ENCODE results near the gene SIAH2.

Gene SIAH2

DNA sequence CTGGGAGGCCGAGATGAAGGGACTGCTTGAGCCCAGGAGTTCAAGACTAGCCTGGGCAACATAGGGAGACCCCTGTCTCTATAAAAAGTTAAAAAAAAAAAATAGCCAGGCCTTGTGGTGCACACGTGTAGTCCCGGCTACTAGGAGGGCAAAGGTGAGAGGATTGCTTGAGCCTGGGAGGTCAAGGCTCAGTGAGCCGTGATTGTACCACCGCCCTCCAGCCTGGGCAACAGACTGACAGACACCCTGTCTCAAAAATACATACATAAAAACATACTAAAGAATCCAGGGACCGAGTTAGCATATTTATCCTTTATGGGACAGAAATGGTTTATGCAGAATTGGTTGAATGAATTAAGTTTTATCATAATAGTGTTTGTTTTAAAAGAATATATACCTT, 13.7 kb downstream of the SIAH2 start:
- no peak for DNase-seq (ENCODE audit: extremely low read depth in 1 of 2, low read depth in 1 of 2)

DNA sequence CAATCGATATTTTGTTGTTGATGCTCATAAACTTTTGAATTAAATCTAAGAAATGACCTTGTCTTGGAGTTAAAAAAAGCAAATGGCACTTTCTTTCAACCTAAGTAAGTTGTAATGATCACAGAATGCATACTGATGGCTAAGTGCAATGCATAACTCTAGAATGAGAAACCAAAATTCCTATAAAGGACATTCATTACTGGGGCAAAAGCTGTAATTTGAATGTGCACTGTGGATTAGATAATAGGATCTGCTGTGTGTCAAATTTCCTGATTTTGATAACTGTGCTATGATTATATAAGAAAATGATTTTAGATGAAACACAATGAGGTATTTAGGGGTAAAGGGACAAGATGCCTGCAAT, 14.3 kb downstream of the SIAH2 start:
- DNase-seq (ENCODE audit: extremely low read depth in 1 of 2, low read depth in 1 of 2) = no peak

DNA sequence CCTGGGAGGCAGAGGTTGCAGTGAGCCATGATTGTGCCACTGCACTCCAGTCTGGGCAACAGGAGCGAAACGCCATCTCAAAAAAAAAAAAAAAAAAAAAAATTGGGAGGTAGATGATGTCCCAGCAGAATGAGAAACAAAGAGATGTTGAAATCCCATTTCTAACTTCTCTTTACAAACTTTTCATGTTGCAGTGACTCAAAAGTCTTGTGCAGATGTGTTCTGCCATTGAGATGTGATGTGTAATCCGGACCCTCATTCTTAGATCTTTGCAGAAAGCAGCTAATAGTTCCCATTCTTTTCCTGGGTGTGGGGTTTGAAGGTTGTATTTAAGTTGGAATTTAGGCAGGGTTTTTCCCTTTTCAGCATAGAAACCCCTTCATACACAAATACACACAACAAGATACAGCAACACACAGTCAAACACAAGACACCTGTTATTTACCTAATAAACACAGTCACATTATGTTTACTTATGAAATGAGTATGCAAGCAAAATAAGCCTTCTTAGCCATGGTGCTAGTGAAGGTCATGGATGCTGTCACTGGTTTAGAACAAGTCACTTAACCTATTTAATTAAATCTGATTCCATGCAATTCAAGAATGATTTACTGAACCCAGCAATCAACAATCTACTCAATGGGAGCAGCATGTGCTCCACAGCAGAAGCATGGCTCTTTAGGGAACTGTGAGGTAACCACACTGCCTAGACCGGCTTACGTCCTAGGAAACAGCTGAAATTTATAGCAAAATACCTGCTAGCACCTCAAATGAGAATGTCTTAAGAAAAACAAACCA, 14.9 kb downstream of the SIAH2 start:
- no peak for DNase-seq (ENCODE audit: extremely low read depth in 1 of 2, low read depth in 1 of 2)

DNA sequence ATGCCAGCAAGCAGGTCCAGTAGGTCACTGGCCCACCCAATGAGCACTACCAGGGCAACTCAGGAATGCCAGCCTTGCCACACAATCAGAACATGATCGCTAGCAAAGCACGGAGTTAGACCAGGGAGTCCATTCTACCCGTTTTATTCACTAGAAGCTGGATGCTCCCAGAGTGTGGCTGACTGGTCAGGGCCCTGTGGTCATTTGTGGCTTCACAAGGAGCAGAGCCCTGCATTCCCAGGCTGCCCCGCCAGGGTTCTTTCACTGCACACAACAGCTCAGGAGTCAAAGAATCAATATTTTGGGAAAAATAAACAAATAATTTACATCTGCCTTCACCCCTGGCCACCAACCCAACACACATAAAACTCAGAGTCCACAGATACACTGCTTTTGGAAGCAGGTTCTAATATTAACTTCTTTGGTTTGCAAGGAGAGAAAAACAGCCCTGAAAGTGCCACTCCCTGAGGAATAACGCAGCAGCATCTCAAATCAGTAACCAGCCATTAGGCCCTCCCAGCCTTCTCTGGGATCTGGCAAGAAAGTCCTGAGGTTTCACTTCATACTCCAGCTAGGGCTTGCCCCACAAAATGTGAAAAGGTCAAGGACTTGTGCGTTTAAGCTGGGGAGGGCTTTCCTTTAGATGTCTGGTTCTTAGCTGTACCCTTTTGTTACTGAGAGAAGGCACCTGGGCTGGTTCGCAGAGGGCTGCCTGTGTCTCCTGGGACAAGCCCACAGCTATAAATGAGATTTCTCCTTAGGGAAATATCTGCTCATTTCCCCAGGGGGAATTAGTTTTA, 16.0 kb downstream of the SIAH2 start:
- no peak for DNase-seq (ENCODE audit: extremely low read depth in 1 of 2, low read depth in 1 of 2)

DNA sequence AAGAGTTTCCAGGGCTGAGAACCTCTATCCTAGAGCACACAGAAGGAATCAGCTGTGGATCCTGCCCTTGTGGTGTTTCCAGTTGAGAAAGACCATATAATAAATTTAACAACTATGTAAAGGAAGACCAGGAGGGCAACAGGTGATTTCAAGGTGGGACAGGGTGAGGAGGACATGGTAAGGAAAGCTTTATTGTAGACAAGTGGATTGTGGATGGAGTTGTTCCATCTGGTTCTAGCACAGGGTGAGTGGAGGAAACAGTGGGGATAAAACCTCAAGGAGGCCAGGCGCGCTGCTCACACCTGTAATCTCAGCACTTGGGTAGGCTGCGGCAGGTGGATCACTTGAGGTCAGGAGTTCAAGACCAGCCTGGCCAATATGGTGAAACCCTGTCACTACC, 17.1 kb downstream of the SIAH2 start:
- DNase-seq (ENCODE audit: extremely low read depth in 1 of 2, low read depth in 1 of 2) = no peak

DNA sequence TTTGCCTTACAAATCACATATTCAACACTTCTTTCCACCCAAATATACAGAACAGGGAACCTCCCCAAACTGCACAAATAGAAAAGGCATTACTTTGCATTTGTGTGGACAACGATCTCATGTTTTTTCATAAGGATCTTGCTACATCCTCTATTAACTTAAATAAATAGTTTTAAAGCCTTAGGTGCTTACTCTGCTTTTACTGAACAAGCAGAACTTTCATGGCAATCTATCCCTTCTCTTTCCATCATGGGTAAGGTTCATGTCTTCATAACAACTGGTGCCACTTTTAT, 18.1 kb downstream of the SIAH2 start:
- no peak for DNase-seq (ENCODE audit: extremely low read depth in 1 of 2, low read depth in 1 of 2)

DNA sequence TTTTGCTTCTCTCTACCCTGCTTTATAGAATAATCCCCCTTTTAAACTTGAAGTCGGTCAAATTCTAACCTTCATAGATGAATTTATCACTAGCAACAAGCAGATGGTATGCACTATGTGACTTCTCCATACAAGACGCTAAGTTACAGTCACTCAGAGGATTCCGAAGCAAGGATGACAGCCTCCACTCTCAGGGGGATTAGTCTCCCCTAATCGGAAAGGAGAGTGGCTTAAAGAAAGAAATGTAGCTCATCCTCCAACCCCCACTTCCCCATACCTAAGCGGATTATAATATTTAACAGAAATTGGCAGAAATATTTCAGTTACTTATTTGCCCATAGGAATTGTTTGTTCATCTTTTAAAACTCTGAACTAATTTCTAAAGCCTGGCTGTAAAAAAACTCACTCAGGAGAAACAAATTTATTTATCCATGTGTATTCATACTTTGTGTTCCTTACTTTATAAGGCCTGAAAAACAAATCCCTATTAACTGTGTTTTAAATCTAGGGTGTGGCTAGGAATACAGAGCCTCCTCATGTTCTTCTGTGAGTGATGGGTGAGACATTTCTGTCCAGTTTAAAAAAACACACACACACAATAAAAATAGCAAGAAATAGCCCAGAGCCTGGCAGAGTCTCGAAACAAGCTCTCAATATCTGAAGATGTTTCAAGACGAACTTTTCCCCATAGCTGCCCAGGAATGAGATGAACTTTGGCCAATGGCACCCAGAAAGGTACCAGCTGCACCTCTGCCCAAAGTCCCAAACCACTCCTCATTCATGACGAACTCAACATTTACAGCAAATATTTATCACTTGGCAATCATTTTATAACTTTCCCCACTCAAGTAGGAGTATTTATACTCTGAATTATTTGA, 18.7 kb downstream of the SIAH2 start:
- DNase-seq (ENCODE audit: extremely low read depth in 1 of 2, low read depth in 1 of 2) = no peak

DNA sequence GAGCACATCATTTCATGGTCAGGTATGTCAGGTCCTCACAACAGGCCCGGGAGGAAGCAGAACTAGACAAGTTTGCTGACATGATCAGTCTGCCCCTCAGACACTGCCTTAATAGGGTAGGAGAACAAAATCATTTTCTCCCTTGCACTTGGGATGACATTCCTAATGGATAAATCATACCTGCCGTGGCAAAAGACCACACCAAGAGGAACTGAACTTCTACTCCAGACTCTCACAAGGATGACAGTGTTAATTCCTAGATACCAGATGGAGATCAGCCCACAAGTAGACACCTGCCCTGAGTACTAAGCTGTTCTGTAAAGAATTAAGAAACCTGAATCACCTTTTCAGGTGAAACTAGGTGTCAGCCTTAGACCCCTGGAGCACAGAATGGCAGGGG, 19.5 kb downstream of the SIAH2 start:
- DNase-seq (ENCODE audit: extremely low read depth in 1 of 2, low read depth in 1 of 2) = no peak

DNA sequence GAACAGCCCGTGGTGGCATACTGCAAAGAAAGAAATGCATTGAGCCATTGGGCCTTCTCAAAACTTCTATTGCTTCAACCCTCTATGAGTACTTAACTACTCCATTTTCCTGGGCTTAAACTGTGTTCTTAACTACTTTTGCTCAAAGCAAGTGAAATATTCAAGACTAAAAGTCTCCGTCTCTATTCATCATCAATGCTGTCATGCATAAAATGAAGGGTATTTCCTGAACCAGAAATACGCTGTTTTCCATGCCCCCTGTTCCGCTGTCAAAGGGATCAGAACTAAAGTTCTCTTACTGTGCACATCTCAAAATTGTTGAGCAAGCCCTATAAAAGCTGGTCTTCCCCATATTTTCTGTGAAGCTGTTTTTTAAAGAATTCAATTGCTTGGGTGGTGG, 20.3 kb downstream of the SIAH2 start:
- DNase-seq (ENCODE audit: extremely low read depth in 1 of 2, low read depth in 1 of 2) = no peak

DNA sequence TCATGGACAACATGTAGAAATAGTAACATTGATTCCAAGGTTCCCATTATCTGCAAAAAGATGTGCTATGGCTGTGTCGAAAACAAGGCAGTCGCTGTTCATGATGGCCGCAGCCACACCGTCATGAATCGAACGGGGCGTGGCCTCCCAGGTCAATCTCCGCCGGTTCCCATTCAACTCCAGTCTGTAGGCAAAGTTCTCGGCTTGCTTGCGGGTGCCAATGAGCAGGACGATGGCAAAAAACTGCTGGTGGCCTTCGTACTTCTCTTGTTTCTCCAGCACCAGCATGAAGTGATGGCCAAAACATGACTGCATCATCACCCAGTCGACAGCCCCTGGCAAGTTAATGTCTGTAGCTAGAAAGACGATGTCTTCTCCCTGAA, 20.8 kb downstream of the SIAH2 start:
- no peak for DNase-seq (ENCODE audit: extremely low read depth in 1 of 2, low read depth in 1 of 2)

DNA sequence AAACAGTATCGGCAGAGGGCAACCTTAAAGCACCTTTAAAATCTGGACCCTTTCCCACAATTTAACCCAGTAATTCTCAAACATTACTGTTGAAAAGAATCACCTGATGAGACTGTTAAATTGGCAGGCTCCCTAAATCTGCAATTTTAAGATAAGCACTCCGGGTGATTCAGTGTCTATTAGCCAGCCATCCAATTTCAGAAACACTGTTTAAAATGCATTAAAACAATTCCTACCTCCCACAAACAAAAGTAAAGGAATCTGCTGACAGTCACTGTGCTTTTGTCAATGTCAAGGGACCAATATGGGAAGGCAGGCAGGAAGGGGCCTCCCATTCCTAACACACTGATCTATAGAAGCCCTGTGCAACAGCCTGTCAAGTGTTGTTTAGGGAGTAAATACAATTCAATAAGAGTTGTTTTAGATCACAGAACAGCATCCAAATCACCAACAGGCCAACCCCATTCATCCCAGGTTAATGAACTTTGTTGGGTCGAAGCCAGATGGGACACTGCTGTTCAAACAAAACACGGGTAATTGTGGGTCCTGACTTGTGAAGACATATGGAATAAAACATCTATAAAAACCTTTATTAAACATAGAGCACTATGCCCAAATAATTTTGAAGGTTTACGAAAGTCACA, 21.4 kb downstream of the SIAH2 start:
- DNase-seq (ENCODE audit: extremely low read depth in 1 of 2, low read depth in 1 of 2) = no peak

DNA sequence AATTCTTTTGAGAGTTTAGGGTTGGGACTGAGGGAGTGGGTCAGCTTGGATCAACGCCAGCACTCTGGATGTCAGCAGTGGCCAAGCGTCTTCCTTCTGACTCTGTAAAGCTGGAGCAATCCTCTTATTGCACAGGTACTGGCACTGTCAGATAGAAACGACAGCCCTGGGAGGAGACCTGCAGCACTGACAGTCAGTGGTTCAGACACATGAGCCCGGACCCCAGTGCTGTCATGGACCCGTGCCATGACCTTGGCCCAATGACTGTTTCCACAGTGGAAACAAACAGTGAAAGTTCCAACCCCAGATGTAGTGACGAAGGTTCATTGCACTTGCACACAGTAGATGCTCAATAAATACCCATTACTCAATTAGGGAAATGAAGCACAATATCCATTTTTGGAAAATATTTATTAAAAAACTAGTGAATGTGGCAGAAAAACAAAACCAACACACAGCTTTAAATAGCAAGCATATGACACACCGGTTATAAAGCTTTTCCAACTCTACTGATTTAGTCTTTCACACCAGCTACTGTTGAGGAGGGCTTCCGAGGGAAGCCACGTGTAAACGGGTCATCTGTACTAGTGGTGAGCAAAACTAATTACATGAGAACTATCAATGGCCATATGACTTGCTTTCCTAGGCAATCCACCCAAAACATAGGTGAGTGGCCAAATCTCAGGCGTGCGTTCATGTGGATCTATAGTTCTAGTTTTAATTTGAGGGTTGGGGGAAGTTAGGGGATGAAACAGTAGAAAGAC, 22.1 kb downstream of the SIAH2 start:
- DNase-seq (ENCODE audit: extremely low read depth in 1 of 2, low read depth in 1 of 2) = no peak

DNA sequence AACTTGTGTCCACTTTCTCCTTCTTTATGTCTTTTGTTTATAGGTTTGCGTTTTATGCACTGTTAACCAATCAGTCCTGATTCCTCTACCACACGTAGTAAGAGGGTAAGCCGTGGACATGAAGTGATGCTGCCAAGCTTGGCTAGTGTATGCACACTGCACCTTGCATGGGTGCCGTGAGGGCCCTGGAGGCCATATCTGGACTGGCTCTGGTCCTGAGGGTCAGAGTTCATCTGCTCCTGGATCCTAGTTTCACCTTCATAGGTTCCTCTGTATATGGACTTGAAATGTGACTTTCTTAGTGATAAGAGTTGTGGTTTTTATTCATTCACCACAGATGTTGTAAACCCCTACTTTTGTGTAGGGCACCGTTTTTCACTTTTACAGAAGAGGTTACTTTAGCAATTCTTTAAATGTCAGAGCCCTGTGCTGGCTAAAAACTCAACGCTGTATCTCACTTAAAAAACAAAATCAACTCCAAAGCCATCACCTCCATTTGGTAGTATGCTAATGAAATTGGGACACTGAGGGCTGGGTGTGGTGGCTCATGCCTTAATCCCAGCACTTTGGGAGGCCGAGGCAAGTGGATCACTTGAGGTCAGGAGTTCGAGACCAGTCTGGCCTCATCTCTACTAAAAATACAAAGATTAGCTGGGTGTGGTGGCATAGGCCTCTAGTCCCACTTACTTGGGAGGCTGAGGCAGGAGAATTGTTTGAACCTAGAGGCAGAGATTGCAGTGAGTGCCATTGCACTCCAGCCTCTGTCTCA, 22.9 kb downstream of the SIAH2 start:
- no peak for DNase-seq (ENCODE audit: extremely low read depth in 1 of 2, low read depth in 1 of 2)

DNA sequence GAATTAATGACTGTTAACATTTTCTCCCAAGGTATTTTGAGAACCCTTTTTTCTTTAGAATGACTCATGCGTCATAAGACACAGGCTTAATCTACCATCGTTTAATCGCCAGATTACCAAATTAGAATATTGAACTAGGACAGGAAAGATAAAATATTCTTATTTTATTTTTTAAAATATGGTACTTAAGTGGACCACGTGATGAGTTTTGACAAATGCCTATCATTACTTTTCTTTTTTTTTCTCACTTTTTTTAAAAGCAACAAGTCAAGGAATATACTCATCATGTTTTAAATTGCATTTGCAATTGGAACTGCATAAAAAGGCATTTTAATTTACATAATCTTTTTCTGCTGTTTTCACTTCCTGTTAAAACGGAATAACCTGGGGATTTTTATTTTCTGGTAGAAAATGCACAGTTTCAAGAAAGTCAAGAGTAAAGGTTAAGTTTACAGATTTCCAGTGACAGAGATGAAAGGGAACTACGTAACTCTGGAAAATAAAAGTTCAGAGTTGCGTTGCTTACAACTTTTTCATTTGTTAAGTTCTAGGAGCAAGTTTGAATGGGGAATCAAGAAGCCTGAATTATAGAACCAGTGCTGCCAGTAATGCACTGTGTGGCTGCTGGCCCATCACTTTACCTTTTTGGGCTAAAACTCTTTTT, 23.6 kb downstream of the SIAH2 start:
- no peak for DNase-seq (ENCODE audit: extremely low read depth in 1 of 2, low read depth in 1 of 2)

DNA sequence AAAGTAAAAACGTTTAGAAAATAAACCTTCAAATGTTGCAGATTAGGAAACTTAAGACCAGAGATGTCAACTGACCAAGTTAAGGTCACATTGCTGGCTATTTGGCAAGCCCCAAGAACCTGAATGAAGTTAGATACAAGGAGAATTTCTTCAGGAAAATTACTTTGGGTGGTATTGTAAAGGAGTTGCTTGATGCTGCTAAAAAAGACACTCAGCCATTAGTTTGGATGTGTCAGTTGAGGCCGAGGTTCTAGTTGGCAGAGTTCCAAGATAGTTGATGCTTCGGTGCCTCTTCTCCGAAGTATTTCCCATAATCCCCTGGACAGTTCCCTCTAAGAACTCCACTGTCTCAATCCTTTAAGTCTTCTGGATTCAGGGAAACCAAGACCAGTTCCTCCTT, 24.3 kb downstream of the SIAH2 start:
- no peak for DNase-seq (ENCODE audit: extremely low read depth in 1 of 2, low read depth in 1 of 2)

DNA sequence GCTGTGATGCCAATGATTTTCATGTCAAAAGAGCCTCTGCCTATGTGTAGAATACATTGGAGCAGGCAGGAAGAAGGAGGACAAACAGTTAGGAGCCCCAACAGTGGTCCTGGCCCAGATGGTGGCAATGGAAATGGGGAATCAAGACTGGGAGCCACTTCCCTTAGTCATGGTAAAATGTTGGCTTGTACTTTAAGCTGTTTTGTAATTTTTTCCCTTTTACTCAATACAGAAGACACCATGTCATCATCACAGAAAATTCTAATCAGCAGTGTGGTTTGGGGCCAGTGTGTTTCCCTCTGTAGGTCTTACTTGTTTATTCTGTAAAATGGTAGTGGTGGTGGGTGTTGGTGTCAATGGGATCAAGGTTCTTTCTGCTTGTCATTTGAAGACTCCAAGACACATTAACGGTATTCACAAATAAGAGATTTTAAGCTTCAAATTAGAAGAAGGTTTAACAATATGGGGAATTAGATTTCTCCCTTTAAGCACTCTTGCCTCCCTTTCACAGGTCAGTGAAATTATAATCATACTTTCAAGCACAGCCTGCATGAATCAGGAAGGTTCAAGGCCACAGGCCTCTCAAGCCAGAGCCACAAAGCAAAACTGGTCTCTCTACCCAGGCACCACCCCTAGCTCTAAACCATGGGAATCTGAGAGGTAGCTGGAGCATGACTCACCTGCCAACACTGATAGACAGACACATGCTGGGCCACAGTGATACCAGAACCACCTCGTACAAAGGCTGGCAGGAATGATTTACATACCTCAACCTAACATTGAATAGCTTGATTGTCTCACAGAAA, 24.9 kb downstream of the SIAH2 start:
- DNase-seq (ENCODE audit: extremely low read depth in 1 of 2, low read depth in 1 of 2) = no peak

DNA sequence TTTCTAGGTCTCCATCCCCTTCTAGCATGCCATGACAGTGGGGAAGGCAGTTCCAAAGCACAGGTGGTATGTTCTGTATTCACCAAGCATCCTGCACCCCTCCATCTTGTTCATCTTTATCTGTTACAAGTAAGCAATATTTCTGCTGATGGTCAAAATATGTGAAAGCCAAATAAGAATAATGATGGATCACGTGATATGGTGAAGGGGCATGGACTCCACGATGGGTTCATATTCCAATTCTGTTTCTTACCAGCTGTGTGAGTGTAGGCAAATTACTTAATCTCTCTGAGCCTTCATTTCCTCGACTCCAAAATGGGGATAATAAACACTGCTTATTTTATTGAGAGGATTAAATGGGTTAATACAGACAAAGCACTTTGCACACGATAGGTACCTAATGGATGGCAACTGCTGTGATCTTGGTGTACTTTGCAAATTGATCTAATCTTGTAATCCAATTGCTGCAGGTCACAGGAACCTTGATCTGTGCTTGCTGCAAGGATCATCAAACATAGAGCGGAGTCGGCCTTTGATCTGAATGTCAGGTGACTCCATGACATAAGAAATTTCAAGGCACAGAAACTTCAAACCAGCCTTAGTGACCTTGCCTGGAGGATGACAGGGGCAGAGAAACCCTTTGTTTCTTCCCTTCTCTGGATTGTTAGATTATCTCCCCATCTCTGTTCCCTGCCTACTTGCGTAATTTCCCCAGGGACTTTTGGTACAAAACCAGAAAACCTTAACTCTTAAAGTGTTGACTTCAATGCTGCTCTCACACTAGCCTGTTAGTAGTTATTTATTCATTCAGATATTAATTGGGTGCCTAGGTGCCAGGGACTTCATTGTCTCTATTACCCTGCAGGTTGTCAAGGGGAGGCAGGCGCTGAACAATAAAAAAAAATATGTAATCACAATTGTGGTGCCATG, 25.8 kb downstream of the SIAH2 start:
- no peak for DNase-seq (ENCODE audit: extremely low read depth in 1 of 2, low read depth in 1 of 2)
